Stimulated activated CD8-positive, alpha-beta memory T cell treated with anti-CD3 and anti-CD28 coated beads, Interleukin-15, amount 100 ng/mL, for 1 hour (primary cell): ENCODE data around the gene SNX5.

Source experiments
- DNase-seq: peaks from one replicate; pipeline ENCODE4 v3.0.0-alpha.2; 2020; ENCODE audit warnings: low read depth

Gene SNX5

DNA sequence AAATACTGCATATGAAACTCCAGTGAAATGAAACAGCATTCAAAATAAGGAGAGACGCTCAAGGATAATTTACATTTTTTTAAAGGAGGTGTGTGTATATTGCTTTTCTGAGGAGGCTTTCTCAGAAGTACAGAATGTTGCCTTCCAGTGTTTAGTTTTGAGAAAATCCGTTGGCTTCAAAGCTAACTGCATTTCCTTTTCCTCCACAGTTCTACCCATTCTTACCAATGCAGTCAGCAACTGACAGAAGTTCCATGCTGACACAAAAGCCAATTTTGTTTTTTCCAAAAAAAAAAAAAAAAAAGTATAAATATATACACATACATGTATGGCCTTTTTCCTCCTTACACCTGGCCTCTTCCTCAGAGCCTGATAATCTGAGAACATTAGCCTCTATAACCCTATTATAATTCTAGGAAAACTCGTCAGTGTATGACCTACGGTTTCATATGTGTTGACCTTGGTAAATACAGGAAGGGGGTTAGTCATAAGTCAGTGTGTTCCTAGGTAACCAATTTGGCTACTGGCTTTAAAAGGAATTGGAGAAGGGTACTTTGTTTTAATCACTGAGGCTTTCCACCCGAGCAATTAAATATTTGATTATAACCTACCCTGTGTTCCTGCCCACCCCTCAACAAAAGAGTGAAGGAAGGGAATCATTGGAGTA is 24.4 kb upstream of the SNX5 start:
- no peak for DNase-seq

DNA sequence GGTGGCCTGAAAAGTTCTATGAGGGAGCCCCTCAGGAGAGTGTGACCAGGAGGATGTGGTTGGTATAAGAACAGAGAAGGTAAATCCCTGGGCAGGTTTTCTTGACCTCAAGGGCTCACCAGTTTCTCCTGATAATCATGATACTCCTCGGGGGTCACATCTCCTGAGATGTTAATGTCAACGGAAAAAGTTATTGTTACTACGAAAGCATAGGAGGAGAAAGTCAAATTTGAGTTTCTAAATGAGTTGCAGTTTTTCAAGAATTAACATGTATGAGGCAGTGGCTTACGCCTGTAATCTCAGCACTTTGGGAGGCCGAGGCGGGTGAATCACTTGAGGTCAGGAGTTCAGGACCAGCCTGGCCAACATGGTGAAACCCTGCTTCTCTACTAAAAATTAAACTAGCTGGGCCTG is 23.6 kb upstream of the SNX5 start:
- no peak for DNase-seq

- DNase-seq: no peak
Measured at GRCh38 chr20:17990278-17990972, 21.8 kb upstream of the SNX5 start.

DNA sequence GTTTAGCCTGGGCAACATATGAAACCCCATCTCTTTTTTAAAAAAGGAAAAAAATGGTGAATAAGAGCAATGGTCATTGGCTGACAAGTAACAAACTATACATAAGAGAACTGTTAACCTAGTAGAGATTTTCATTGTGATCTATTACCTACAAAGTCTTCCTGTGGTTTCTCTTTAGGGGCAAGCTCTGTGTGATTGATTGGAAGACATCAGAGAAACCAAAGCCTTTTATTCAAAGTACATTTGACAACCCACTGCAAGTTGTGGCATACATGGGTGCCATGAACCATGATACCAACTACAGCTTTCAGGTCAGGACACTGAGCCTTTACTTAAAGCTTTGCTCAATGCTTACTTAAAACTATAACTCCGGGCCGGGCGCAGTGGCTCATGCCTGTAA is 19.4 kb upstream of the SNX5 start:
- DNase-seq: no peak

DNA sequence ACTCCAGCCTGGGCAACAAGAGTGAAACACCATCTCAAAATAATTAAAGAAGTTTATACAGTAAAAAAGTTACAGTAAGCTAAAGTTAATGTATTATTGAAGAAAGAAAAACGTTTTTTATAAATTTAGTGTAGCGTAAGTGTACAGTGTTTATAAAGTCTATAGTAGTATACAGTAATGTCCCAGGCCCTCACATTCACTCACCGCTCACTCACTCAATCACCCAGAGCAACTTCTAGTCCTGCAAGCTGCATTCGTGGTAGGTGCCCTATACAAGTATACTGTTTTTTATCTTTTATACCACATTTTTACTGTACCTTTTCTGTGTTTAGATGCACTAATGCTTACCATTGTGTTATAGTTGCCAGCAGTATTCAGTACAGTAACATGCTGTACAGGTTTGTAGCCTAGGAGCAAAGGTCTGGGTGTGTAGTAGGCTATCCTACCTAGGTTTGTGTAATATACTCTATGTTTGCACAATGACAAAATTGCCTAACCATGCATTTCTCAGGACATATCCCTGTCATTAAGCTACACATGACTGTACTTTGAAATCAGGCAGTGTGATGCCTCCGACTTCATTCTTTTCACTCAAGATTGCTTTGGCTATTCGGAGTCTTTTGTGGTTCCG is 16.9 kb upstream of the SNX5 start:
- no peak for DNase-seq

- no peak for DNase-seq
Measured at GRCh38 chr20:17976305-17976704, 7.7 kb upstream of the SNX5 start.

- no peak for DNase-seq
Measured at GRCh38 chr20:17972121-17972520, 3.5 kb upstream of the SNX5 start.

DNA sequence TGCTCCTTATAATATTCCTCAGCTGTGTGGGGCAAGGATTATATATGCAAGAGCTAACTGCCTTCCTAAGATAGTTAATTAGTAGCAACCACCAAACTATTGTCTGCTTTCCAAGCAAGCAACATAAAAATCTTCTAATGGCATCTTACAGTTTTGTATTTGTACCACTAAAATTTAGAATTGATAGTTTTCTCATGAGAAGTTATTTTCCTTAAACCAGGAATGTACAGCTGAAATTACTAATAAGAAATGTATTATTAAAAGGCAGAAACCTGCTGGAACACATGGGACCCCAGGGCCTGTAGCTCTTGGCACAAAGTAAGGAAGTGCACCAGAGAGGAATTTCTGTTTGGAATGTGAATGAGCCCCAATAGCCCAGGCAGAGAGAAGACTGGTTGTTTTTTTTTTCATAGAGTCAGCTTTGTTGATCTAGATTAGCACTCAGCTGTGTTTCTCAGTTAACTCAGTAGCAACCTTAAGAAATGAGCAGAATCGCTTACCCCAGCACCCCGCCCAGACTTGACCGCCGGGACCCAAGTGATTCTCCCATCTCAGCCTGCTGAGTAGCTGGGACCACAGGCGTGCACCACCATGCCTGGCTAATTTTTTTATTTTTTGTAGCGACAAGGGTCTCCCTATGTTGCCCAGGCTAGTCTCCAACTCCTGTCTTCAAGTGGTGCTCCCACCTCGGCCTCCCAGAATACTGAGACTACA is 2.9 kb upstream of the SNX5 start:
- DNase-seq: no peak

DNA sequence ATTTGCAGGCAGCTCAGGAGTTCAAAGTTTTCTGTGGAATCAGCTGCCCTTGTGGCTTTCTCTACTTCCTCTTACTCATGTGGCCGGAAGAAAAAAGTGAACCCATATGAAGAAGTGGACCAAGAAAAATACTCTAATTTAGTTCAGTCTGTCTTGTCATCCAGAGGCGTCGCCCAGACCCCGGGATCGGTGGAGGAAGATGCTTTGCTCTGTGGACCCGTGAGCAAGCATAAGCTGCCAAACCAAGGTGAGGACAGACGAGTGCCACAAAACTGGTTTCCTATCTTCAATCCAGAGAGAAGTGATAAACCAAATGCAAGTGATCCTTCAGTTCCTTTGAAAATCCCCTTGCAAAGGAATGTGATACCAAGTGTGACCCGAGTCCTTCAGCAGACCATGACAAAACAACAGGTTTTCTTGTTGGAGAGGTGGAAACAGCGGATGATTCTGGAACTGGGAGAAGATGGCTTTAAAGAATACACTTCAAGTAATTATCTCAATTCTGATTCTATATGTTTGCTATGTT is 1.4 kb upstream of the SNX5 start:
- DNase-seq: no peak

GRCh38 chr20:17969278-17969883 is 787 bp upstream of the SNX5 start:
- DNase-seq: no peak

DNA sequence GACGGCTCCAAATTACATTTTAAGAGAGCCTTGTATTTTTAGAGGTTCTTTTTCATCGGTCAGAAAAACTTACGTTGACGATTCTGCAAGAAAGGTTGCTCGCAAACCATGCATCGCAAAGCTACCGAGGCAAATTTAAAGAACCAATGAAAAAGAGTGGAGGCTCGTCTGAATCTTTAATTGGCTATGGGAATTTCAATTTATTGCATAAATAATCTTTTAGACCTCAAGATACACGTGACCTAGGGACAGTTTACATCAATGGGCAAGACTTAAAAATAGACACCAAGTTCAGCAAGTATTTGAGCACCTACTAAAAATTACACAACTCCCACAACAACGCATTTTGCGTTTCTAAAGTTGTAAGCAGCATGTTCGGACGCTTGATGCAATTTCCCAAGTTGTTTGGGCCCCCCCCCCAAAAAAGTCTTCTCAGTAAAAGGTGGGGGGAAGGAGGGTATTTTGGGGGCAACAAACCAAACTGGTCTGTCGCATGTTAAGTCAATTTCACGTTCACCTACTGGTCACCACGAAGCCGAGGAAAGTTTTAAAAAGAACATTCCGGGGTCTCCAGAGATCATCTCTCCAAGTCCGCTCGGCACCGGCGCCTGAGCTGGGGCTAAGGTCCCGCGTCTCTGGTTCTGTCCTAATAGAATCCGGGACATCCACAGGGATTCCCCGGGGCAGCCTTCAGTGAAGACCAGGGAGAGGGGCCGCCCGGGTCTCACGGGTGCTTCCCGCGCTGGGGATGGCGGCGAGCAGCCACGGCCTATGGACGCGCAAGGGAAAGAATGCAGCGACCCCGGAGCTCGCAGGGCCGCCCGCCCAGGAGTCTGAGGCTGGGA is 851 bp downstream of the SNX5 start:
- no peak for DNase-seq

DNA sequence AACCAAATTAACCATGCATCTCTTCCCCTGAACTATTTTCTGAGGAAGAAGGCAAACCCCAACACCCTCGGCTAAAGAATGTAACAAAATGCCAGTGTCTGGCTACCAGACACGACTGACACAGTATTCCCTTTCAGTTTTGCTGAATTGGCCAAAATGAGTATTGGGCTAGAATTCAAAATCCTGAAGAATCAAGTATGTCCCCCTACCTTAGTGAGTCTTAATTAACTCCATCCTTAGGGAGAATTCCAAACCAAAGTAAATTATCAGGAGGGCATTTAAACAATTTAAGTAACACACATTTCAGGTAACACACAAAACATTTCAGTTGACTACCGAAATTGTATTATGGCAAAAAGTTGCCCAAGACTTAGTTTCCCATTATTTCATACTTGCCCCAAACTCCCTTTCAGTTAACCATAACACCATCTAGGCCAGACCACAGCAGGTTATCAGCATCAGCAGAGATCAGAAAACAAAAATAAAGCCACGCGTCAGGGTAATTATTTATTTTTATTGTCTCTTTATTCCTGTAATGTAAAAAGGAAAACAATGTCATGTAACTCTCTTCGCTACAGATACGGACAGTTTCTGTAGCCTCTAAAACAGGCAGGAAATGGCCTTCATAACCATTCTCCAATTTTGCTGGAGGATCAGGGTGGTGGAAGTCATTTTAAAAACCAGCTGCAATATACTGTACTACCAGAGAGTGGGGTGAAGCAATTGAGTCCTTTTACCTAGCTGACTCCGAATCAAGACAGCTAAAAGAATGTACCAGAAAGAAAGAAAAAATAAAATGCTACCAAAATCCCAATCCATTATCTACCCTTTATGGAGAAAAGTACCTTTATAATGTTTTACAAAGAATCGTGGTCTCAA is 1.9 kb downstream of the SNX5 start:
- no peak for DNase-seq

- DNase-seq: no peak
Measured at GRCh38 chr20:17965042-17965697, 3.4 kb downstream of the SNX5 start.

GRCh38 chr20:17964632-17965031 is 4.0 kb downstream of the SNX5 start:
- DNase-seq: no peak

GRCh38 chr20:17964073-17964472 is 4.5 kb downstream of the SNX5 start:
- DNase-seq: no peak

DNA sequence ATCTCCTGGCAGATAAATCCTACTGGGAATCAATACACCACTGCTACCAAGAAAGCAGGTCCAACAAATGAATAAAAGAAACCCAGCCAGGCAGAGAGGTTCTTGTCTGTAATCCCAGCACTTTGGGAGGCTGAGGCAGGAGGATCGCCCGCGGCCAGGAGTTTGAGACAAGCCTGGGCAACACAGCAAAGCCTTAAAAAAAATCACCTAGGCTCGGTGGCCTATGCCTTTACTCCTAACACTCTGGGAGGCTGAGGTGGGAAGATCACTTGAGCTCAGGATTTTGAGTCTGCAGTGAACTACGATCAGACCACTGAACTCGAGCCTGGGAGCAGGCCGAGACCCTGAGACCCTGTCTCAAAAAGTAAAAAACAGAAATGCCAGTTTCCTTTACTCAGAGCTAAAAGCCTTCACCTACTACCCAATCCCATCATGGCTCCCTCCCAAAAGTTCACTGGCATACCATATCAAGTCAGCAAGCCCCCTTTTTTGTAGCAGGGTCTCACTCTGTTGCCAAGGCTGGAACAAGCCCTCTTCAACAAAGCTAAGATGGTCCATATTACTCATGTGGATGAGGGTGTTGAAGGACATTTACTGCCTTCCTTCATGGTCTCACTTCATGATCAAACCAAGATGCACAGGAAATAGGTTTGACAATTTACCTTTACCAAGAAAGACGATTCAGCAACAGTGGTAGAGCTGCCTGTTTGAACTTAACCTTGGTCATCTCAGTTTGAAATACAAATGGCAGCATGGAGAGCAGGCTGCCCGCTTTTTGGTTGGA is 5.3 kb downstream of the SNX5 start:
- no peak for DNase-seq

DNA sequence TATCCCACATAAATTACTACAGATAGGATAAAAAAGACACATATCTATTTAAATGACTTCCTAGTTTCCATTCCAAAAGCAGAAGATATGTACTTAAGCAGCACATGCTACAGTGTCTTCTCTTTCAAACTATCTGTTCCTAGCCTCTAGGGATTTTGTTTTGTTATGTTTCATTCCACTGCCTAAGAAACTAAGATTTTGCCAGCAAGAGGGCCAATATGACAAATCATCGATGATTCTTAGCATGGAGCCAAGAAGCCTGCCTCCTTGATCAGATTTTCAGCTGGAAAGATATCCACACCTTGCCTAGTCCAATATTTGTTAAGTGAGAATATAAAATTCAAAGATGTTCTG is 7.0 kb downstream of the SNX5 start:
- no peak for DNase-seq

DNA sequence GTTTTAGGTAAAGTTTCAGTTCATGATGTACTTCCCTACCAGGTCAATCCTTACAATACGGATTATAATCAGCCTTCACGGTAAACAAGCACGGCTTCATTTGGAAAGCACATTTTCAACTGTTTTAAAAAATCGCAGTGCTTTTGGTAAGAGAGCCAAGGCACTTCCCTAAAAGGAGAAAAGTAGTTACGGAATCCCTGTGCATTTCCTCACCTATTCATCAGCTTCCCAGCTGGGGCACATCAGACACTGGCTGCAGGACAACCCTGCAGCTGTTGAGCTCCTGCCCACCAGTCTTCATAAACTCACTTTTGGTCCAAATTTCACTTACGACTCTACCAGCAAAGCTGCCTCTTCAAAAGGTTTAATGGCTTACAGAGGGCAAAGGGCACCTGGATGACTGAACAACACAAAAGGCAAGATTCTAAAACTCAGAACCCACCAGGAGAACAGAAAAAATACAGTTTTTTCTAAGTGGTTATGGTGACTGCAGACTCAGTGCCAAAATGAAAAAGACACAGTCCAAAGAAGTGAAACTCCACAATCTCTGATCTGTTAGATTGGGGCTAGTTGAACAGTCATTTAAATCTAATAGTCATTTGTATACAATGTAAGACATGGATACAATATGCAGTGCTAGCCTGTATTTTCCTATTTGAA is 7.5 kb downstream of the SNX5 start:
- no peak for DNase-seq
